ENCODE data around the gene RXRG.

Gene RXRG

DNA sequence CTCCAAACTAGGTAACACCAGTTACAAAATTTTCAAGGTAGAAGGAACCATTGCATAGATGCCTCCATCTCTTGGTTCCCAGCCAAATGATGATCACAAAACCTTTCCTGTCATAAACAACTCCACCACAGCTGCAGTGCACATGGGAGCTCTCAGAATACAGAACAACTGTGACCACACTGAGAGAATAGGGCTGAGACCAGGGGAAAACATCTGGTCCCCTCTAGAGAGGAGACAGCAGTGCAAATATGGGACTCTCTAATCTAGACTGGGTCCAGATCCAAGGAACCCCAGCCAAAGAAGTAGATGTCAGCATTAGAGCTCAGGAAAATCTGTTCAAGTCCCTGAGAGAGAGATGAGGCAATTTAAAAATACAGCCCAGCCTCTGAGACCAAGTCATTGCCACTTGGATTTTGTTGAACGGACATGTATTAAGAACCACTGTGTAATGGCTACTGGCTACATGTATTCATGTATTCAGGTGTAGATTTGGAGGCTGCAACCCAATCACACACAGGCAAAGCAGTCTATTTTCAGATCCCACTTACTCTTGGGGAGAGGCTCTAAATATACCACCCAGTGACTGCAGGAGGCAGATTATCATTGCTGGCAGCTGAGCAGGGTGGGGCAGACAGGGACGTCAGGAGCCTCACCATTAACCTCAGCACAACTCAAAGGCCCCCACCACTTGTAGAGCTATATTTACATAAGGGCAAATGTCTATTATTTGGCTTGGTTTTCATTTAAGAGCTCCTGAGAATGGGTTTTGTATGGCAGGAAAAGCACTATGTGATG, 7.6 kb upstream of the RXRG start:
- FAIRE-seq = no peak
- no peak for DNase-seq (ENCODE audit: insufficient read length, low spot score)

DNA sequence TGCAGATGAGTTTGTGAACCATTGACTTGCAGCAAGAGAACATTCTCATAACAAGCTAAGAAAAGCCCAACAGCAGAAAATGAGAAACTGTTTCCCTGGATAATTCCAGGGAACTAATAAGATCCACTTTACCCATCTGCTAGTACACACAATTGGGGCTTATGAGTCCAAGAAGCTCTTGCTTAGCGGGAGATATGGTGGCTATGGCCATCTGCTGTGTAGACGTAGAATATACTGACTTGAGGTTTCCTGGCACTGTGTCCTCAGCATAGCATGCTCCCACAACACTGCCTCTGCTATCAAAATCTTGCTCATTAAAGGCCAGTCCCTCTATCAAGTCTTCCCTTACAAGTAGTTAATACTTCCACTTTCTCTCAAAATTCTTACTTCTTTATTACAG, 6.8 kb upstream of the RXRG start:
- DNase-seq (ENCODE audit: insufficient read length, low spot score) (no peak), FAIRE-seq (no peak)

DNA sequence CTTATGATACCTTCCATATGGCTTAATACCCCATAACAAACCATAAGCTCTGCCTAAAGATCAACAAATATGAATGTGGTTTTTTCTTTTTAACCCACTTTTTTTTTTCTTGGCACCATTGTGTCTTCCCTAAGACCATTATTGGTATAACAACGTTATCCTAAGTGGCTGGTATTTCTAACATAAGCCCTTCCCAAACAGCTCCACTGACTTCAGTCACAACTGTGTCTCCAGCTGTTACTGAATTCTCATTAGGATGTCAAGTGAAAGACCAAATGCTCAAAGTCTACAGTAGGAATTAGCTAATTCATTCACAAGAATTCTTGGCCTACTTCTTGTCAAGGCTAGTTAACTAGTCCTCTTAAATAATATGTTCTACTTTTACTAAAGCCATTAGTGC, 4.2 kb upstream of the RXRG start:
- no peak for FAIRE-seq

DNA sequence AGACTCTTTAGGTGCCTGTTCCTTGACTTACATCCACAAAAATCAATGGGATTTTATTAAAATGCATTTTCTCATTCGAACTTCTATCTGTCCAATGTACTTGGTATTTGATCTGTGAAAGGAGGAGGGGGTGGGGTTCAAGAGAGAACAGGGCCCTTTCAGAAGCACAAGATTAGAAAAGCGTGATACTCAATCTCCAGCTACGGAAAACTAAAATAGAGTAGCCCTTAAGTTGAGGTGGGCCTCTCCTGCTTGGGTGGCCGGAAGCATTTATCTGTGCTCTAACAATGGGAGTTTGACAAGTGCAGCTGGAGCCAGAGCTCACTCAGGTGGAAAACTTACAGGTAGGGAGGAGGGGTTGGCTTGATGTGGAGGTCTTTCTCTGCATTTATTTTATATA, 462 bp upstream of the RXRG start:
- DNase-seq (ENCODE audit: insufficient read length, low spot score) (no peak), FAIRE-seq (no peak)

More for the DNA sequence above, 4.2 kb upstream of the RXRG start:
- DNase-seq (ENCODE audit: insufficient read length, low spot score) = no peak

DNA sequence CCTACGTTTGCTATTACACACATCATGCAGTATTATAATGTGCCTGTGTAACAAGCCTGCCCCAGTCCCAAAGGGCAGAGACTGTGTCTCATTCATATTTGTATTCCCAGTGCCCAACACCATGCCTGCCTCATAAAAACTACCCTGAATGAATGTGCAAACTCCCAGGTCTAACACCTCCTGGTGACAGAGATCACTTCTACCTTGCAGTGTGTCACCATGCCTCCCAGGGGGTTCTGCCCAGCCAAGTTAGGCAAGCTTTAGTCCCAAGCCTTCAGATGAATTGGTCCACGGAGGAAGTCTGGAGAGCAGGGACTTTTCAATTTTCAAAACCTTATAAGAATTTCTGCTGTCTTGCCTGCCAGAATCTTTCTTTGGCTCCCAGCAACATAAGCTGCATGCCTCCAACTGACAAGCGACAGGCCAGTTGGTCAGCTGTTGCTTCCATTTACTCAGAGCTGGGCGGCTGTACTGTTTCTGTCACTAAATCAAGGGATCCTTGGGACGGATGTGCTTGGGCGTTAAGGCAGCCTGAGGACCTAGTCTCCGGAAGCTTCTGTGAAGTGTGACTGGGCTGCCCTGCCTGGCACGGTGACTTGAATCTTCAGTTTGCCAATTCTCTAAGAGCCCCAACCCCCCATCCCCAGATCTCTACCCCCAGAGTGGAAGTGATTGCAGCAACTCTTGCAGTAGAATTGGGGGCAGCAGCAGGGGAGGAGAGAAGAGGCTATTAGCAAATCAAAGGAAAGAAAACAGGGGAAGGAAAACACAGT, 1.2 kb downstream of the RXRG start:
- DNase-seq (ENCODE audit: insufficient read length, low spot score) (no peak), FAIRE-seq (no peak)

DNA sequence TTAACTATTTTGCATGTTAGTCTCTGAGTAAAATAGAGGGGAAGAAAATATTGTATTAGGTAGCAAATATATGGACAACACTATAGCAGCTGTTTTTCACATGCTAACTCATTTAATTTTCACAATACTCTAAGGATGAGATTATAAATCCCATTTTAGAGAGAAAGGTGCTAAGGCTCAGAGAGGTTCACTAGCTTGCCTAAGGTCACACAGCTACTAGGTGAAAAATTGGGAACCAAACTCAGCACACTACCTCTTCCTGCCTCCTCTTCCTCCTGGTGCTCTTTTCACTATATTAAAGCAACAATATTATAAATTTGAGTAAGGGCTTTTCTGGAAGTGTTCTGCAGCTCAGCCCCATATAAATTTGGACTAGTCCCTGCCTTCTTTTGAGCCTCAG, 2.3 kb downstream of the RXRG start:
- DNase-seq (ENCODE audit: insufficient read length, low spot score) (no peak), FAIRE-seq (no peak)

DNA sequence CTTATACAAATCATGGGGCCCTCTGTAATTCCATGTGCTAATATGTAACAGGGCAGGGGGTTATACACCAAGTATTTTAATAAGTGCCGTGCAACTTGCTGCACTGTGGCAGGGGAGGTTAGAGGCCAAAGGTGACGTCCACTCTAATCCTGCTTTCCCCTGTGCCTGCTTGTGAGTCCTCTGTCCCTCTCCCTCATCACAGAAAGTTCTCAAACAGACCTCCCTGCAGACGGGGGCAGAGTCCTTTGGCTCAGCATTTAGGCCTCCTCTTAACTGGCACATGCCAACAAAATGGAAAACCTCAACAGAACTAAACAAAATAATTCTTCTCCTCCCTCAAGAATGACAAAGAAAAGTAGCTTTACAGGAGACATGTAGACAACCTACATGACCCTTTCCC, 2.9 kb downstream of the RXRG start:
- DNase-seq (ENCODE audit: insufficient read length, low spot score) (no peak), FAIRE-seq (no peak)

DNA sequence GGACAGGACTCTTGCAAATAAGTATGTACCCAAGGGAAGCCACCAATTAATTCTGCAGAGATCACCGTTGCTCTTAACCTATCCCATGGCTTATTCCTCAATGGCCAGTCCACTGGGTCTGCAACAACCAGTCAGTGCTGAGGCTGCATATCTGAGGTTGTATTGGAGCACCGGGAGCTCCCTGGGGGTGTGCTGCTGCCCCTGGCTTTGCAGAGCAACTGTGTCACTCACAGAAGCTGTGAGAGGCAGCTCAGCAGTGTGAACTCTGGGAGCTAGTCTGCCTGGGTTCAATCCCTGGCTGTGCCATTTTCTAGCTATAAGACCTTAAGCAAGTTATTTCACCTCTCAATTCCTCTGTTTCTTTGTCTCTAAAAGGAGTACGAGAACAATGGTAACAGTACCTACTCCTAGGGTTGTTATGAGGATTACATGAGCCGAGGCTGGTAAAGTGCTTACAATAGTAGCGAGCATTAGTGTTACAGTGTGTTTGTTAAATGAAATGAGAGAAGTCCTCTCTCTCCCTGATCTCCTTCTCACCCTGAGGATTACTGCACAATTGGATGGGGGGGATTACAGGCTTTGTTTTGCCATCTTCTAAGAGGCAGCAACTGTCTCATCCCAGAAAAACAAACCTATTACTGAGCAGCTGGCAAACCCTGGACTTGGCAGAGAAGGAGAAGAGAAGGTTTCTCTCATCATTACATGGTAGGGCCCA, 3.6 kb downstream of the RXRG start:
- DNase-seq (ENCODE audit: insufficient read length, low spot score) (no peak), FAIRE-seq (no peak)

DNA sequence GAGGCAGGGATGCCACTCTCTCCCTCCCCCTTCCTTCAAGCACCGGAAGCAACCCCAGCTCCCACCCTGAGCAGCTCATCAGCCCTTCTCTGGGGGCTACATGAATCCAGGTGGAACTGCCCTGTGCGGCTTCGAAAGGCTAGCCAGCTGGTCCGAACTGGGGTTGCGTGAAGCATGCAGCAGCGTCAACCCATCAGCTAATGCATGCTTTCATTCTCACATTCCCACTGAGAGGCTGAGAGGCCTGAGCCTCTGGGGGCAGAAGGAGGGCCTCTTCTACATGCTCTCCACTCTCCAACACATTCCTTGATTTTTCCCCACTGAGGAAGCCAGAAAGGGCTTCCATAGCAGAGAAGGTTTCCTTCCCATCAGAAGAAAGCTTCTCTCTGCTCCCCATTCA, 5.6 kb downstream of the RXRG start:
- FAIRE-seq (no peak), DNase-seq (ENCODE audit: insufficient read length, low spot score) (no peak)

DNA sequence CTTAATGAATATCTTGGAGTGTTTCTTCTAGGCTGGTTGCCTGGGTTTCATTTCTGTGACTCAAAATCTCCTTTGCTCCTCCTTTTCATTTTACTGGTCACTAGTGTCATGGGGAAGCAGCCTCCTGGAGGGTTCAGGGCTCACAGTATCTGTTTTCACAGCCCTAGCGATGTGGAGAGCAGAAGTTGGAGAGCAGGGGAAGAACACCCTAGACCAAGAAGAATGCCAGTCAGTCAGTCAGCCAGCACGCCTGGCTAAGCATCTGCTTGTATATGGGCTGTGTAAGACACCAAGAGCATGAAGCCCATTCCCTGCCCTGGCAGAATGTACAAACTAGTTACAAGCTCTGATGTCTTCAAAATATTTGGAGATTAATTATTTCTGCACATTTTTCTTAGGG, 7.9 kb downstream of the RXRG start:
- no peak for FAIRE-seq
- DNase-seq (ENCODE audit: insufficient read length, low spot score) = no peak

DNA sequence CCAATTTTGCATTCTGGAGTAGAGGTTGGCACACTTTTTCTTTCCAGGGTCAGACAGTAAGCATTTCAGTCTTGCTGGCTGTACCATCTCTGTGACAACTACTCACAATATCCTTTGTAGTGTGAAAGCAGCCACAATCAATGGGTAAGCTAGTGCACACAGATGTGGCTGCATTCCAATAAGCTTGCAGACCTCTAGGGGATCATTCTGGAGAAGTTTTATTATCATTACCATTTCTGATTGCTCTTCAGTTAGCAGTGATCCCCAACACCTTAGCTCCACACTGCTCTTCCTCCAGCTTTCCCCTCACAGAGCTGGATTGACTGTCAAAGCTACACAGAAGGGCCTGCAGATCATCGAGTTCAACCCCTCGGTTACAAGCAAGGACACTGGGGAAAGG, 9.1 kb downstream of the RXRG start:
- DNase-seq (ENCODE audit: insufficient read length, low spot score) = no peak
- no peak for FAIRE-seq

DNA sequence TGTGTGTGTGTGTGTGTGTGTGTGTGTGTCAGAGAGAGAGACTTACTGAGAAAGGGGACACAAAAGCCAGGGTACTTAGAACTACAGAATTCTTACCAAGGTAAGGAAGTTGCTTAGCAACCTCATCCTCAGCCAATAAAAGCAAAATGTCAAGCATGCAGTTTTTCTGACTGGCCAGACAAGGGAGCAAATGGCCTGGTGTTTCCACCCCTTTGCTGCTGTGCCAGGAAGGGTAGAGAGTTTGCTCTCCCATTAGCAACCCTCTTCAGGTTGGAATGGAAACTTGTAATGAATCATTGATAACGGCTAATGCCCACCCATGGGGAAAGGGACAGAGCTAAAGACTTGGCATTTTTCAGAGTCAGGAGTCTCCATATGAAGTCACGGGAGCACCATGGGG, 10.6 kb downstream of the RXRG start:
- FAIRE-seq = no peak
- DNase-seq (ENCODE audit: insufficient read length, low spot score) = no peak

DNA sequence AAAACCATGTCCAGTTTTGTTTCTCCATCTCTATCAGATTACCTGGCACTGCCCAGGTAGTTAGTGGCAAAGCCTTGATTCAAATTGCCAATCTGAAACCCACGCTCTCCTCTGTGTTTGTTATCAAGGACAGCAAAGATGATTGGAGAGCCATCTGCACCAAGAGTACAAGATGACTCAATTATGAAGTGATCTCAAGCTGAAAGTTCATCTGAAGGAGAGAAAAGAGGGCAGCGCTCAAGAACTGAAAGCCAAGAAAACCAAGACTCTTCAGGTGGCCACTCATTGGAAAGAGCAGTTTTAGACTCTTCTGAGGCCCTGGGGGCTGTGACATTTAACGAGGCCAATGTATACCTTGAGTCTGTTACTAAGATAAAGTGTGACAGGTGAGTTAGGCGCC, 13.8 kb downstream of the RXRG start:
- peak; percentile 57 for FAIRE-seq

DNA sequence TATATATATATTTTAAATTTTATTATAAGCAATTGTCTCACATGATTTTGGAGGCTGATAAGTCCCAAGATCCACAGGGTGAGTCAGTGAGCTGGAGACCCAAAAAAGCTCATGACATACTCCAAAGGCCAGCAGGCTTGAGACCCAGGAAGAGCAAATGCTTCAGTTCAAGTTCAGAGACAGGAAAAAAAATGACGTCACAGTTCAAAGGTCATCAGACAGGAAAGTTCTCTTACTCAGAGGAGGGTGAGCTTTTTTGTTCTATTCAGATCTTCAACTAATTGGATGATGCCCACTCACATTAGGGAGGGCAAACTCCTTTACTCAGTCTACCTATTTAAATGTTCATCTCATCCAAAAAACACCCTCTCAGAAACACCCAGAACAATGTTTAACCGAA, 18.2 kb downstream of the RXRG start:
- FAIRE-seq = no peak
- DNase-seq (ENCODE audit: insufficient read length, low spot score) = no peak

More for the DNA sequence above, 13.8 kb downstream of the RXRG start:
- no peak for DNase-seq (ENCODE audit: insufficient read length, low spot score)

DNA sequence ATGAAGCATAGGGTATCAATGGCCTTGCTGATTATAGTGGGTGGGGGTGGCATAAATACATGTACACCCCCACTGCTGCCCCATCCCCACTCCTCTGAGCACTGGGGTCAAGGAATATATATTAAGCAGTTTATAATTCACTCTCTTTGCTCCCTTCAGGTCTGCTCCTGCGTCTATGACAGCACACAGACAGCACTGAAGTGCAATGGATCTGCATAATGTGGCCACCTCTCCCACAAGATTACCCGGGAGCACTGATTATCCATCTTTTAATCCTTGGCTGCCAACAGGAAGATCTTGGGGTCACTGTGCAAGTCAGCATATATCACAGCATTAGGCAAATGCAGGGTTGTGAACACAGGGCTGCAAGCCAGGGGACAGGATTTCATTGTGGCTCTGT, 19.3 kb downstream of the RXRG start:
- FAIRE-seq = no peak

DNA sequence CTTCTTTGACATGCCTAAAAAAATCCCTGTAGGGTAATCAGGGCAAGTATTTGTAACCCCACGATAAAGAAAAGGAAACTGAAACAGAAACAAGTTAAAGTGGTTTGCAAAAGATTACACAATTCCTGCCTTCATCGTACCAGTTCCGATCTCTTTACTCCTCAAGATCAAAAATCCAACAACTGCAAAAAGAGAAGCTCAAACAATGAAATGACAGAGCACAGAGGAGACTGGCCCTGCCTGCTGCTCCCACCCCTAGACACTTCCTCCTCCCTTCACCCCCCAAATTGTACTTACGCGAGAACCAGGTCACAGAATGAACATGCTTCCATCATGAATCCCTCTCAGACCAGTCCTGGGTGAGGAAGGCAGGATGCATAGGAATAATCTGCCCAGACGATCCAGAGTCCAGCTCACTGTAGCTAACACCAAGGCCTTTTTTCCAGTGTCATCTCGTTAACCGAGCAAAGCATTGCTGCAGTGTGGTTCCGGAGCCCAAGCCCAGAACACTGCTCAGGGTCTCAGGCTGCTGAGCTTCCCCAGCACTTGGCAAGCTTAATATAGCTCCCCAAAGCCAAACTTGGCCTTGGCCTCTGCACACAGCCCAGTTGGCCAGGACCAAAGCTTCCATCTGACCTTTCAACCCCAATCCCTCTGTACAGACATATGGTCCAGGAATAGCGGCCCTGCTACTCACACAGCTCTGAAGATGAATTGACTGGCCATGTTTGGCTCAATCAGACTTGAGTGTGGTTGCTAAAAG, 20.3 kb downstream of the RXRG start:
- DNase-seq (ENCODE audit: insufficient read length, low spot score) = no peak
- peak; percentile 59 for FAIRE-seq

More for the DNA sequence above, 19.3 kb downstream of the RXRG start:
- DNase-seq (ENCODE audit: insufficient read length, low spot score) = no peak

DNA sequence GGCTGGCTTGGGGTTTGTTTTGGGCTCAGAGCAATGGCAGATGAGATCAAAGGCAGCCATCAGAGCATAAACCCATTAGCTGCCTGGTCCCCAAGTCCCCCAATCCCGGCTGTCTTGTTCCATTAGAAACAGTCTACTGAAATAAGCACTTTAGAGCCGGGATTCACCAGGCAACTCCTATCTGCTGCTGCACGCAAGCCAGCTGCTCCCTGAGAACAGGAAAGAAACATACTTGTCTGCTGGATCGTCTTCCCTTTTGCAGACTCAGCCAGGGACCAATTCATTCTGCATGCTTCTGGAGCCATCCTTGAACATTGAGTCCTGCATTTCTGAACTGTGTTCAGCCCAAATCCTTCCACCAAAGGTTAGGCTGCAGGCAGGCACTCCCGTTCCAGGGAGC, 21.8 kb downstream of the RXRG start:
- no peak for DNase-seq (ENCODE audit: insufficient read length, low spot score)
- FAIRE-seq = no peak

DNA sequence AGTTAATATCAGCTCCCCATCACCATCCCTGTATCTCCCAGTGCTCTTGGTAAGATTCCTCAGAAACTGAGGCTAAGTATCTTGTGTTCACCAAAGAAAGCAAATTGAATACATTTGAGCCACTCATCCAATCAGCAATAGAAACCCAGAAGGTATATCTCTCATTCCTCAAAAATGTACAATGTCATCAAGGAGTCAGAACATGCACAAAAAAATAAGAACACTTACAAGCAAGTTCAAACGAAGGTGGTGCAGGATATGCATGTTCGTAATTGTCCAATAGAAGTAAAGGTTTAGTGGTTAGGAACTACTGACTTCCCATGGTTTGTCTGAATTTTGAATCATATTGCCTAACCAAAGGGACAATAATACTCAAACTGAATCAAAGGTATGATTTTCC, 24.3 kb downstream of the RXRG start:
- FAIRE-seq = no peak
- no peak for DNase-seq (ENCODE audit: insufficient read length, low spot score)

DNA sequence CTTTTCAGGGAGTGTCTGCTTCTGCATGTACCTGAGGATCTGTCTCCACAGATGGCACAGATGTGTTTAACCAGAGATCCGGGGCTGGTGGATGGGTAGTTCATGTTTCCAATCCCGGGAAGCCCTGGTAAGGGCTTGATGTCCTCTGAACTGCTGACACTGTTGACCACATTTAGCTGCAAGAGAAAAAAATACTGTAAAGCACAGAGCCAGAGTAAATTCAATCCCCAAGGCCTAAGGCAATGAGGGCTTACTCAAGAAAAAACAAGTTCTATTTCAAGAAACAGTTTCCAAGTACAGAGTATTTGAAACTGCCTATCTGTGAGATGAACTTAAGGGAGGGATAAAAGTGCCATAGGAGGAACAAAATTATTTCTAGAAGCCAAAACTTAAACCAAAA, 25.1 kb downstream of the RXRG start:
- DNase-seq (ENCODE audit: insufficient read length, low spot score) (no peak), FAIRE-seq (no peak)

DNA sequence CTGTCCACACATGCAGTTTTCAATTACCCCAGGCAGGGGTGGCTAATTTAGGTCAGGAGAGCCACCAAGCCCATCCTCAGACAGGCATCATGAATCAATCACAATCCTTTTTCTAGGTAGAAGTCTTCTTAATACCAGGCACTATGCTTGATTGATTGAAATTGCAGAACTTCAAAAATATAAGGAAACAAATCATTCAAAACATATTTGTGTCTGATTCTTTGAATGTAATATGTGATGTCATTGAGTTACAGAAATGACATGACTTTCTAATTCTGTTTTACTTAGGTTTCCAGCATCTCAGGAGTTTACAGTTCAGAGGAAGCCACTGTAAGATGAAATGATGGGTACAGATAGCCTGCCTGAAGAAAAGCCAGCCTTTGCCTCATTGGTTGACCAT, 26.7 kb downstream of the RXRG start:
- no peak for FAIRE-seq
- DNase-seq (ENCODE audit: insufficient read length, low spot score) = no peak

DNA sequence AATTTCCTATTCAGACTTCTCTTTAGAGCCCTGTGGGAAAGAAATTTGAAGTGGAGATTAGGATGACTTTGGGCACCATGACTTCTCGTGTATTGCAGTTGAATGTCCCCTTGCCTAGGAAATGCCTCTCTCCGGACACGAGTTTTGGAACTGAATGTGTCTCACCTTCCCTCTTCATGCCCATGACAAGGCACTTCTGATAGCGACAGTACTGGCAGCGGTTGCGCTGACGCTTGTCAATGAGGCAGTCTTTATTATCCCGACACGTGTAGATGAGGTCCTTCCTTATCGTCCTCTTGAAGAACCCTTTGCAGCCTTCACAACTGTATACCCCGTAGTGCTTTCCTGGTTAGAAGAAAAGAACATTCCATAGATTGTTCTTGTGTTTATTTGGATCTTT, 28.1 kb downstream of the RXRG start:
- no peak for FAIRE-seq

More for the DNA sequence above, 28.1 kb downstream of the RXRG start:
- no peak for DNase-seq (ENCODE audit: insufficient read length, low spot score)
